UCSD-AML1 (cell line): Measurements from ENCODE around the gene CTBP1.

Source experiments
- DNase-seq: peaks from one replicate; lab custom pipeline; 2025; ENCODE audit not compliant: unreplicated experiment; lab: John Stamatoyannopoulos, UW

CTBP1 gene

GRCh38 chr4:1199556-1200331, 49.2 kb downstream of the CTBP1 start:
- DNase-seq, result no peak

GRCh38 chr4:1198098-1198844, 50.7 kb downstream of the CTBP1 start:
- no peak for DNase-seq

GRCh38 chr4:1196421-1197183, 52.3 kb downstream of the CTBP1 start:
- no peak for DNase-seq

- no peak for DNase-seq
These were observed 53.0 kb downstream of the CTBP1 start for GRCh38 chr4:1195891-1196401.

GRCh38 chr4:1195109-1195671, 53.7 kb downstream of the CTBP1 start:
- no peak for DNase-seq

- no peak for DNase-seq
These were observed 54.7 kb downstream of the CTBP1 start for GRCh38 chr4:1194010-1194900.

- DNase-seq, result no peak
These were observed 55.5 kb downstream of the CTBP1 start for GRCh38 chr4:1193206-1194009.

- no peak for DNase-seq
These were observed 56.3 kb downstream of the CTBP1 start for GRCh38 chr4:1192493-1193205.

GRCh38 chr4:1192091-1192492, 56.8 kb downstream of the CTBP1 start:
- DNase-seq, result no peak

GRCh38 chr4:1191621-1192020, 57.3 kb downstream of the CTBP1 start:
- no peak for DNase-seq

GRCh38 chr4:1187182-1187581, 61.7 kb downstream of the CTBP1 start:
- no peak for DNase-seq

GRCh38 chr4:1183985-1184773, 64.8 kb downstream of the CTBP1 start:
- DNase-seq, result no peak

- DNase-seq, result no peak
These were observed 66.6 kb downstream of the CTBP1 start for GRCh38 chr4:1182313-1182712.

- no peak for DNase-seq
These were observed 68.3 kb downstream of the CTBP1 start for GRCh38 chr4:1180663-1181062.

GRCh38 chr4:1179976-1180375, 69.0 kb downstream of the CTBP1 start:
- DNase-seq, result no peak

GRCh38 chr4:1179089-1179441, 69.9 kb downstream of the CTBP1 start:
- no peak for DNase-seq

GRCh38 chr4:1178300-1179088, 70.4 kb downstream of the CTBP1 start:
- DNase-seq, result no peak
